SK-N-SH treated with all-trans-retinoic acid at 6 μM for 48 hours (cell line): ENCODE results near the gene SLC26A8.

ENCODE experiments used
- ATAC-seq: fragments of 200-7000 bp; cut with Tn5 transposase; 3 replicates; pipeline ENCODE4 v1.9.1; 2020; ENCODE audit warnings: mild to moderate bottlenecking, moderate library complexity
- ARNTL ChIP-seq: fragments of 450-650 bp; formaldehyde crosslinking; IDR thresholded peaks from 2 replicates; pipeline ENCODE4 v1.5.0; 2020; ENCODE audit warnings: low read depth, mild to moderate bottlenecking, moderate library complexity, borderline replicate concordance
- BACH2 ChIP-seq: fragments of 250-450 bp; sonication (Bioruptor Pico); IDR thresholded peaks from 2 replicates; pipeline ENCODE4 v1.9.0; 2021; ENCODE audit warnings: mild to moderate bottlenecking, borderline replicate concordance
- CSDC2 ChIP-seq: fragments of 250-450 bp; sonication (Bioruptor Pico); IDR thresholded peaks from 2 replicates; pipeline ENCODE4 v1.5.0; 2020; ENCODE audit warnings: mild to moderate bottlenecking, moderate library complexity
- ESRRG ChIP-seq: fragments of 250-450 bp; sonication (Bioruptor Pico); IDR thresholded peaks from 2 replicates; pipeline ENCODE4 v1.6.1; 2021; ENCODE audit warnings: mild to moderate bottlenecking
- GLIS3 ChIP-seq: fragments of 250-450 bp; sonication (Bioruptor Pico); IDR thresholded peaks from 2 replicates; pipeline ENCODE4 v1.5.0; 2020; ENCODE audit warnings: mild to moderate bottlenecking, moderate library complexity
- ISL1 ChIP-seq: fragments of 250-450 bp; sonication (Bioruptor Pico); IDR thresholded peaks from 2 replicates; pipeline ENCODE4 v2.1.2; 2022; ENCODE audit warnings: mild to moderate bottlenecking, moderate library complexity
- OSR1 ChIP-seq: fragments of 250-450 bp; sonication (Bioruptor Pico); IDR thresholded peaks from 2 replicates; pipeline ENCODE4 v1.8.0; 2022; ENCODE audit warnings: moderate library complexity, mild to moderate bottlenecking, inconsistent platforms
- RARB ChIP-seq: fragments of 250-450 bp; sonication (Bioruptor Pico); IDR thresholded peaks from 2 replicates; pipeline ENCODE4 v1.8.0; 2021; ENCODE audit warnings: mild to moderate bottlenecking, moderate library complexity
- SNAI2 ChIP-seq: fragments of 250-450 bp; sonication (Bioruptor Pico); IDR thresholded peaks from 2 replicates; pipeline ENCODE4 v1.5.0; 2020; ENCODE audit warnings: mild to moderate bottlenecking, moderate library complexity
- TCF4 ChIP-seq: fragments of 250-450 bp; sonication (Bioruptor Pico); IDR thresholded peaks from 2 replicates; pipeline ENCODE4 v1.8.0; 2021; ENCODE audit warnings: mild to moderate bottlenecking, moderate library complexity, borderline replicate concordance
- TOX ChIP-seq: fragments of 250-450 bp; sonication (Bioruptor Pico); IDR thresholded peaks from 2 replicates; pipeline ENCODE4 v1.8.0; 2021; ENCODE audit warnings: mild to moderate bottlenecking, moderate library complexity, borderline replicate concordance
- ZC3H10 ChIP-seq: fragments of 250-450 bp; sonication (Bioruptor Pico); IDR thresholded peaks from 2 replicates; pipeline ENCODE4 v1.5.1; 2021; ENCODE audit warnings: mild to moderate bottlenecking, moderate library complexity
- ZFP3 ChIP-seq: fragments of 250-450 bp; sonication (Bioruptor Pico); IDR thresholded peaks from 2 replicates; pipeline ENCODE4 v1.5.0; 2020; ENCODE audit warnings: mild to moderate bottlenecking, moderate library complexity
- ZNF565 ChIP-seq: fragments of 450-650 bp; formaldehyde crosslinking; conservative IDR thresholded peaks from 2 replicates; pipeline ENCODE4 v1.5.0; 2020; ENCODE audit warnings: low read depth, mild to moderate bottlenecking, moderate library complexity
- ZNF8 ChIP-seq: fragments of 450-650 bp; formaldehyde crosslinking; IDR thresholded peaks from 2 replicates; pipeline ENCODE4 v1.5.0; 2020; ENCODE audit warnings: mild to moderate bottlenecking, moderate library complexity
- TF ChIP-seq, protein P1 (sequence below): fragments of 250-450 bp; sonication (Bioruptor Pico); IDR thresholded peaks from 2 replicates; pipeline ENCODE4 v1.8.0; 2020; ENCODE audit warnings: mild to moderate bottlenecking, moderate library complexity, borderline replicate concordance
- TF ChIP-seq, protein P2 (sequence below): fragments of 250-450 bp; sonication (Bioruptor Pico); IDR thresholded peaks from 2 replicates; pipeline ENCODE4 v1.5.1; 2020; ENCODE audit warnings: low read depth, mild to moderate bottlenecking, moderate library complexity
- TF ChIP-seq, protein P3 (sequence below): fragments of 250-450 bp; sonication (Bioruptor Pico); IDR thresholded peaks from 2 replicates; pipeline ENCODE4 v1.5.0; 2020; ENCODE audit warnings: mild to moderate bottlenecking, moderate library complexity
- TF ChIP-seq, protein P4 (sequence below): fragments of 250-450 bp; sonication (Bioruptor Pico); IDR thresholded peaks from 2 replicates; pipeline ENCODE4 v1.5.1; 2021; ENCODE audit warnings: mild to moderate bottlenecking, moderate library complexity
- TF ChIP-seq, protein P5 (sequence below): fragments of 250-450 bp; sonication (Bioruptor Pico); IDR thresholded peaks from 2 replicates; pipeline ENCODE4 v1.8.0; 2021; ENCODE audit warnings: low read depth, mild to moderate bottlenecking, moderate library complexity, borderline replicate concordance

SLC26A8 gene

DNA sequence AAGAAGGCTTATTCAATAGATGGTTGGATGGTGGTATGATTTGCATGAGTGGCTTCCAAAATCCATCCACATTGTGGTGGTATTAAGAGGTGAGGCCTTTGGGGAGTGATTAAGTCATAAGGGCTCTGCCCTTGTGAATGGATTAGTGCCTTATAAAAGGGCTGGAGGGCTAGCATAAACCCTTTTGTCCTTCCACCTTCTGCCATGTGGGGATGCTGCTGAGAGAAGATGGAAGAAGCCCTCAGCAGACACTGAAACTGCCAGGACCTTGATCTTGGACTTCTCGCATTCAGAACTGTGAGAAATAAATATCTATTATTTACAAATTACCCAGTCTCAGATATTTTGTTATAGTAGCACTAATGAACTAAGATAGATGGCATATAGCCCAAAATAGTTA, 75.7 kb downstream of the SLC26A8 start:
- TF ChIP-seq BACH2 (CRISPR knock-in tag) (no peak), OSR1 (no peak), TCF4 (no peak), ZNF565 (CRISPR knock-in tag) (no peak), SNAI2 (CRISPR knock-in tag) (no peak), TOX (no peak)
- TF ChIP-seq, protein P1, sequence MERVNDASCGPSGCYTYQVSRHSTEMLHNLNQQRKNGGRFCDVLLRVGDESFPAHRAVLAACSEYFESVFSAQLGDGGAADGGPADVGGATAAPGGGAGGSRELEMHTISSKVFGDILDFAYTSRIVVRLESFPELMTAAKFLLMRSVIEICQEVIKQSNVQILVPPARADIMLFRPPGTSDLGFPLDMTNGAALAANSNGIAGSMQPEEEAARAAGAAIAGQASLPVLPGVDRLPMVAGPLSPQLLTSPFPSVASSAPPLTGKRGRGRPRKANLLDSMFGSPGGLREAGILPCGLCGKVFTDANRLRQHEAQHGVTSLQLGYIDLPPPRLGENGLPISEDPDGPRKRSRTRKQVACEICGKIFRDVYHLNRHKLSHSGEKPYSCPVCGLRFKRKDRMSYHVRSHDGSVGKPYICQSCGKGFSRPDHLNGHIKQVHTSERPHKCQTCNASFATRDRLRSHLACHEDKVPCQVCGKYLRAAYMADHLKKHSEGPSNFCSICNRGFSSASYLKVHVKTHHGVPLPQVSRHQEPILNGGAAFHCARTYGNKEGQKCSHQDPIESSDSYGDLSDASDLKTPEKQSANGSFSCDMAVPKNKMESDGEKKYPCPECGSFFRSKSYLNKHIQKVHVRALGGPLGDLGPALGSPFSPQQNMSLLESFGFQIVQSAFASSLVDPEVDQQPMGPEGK (CRISPR knock-in tag), result no peak
- peak; percentile 62; the same call in 2 of the 3 replicates for ATAC-seq

DNA sequence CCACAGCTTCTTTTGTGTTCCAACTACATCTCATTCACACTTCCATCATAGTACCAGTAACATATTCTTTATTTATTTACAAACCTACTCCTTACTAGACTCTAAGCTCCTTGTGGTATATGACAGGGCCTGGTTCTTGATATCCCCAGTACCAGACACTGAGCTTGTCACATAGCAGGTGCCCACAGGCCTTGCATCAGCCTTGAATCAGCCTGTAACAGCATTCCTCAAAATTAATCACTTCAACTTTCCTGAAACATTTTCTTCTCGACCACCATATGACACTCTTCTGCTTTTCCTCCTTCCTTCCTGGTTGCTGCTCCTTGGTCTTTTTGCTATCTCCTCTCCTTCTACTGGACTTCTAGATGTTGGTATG, 78.8 kb downstream of the SLC26A8 start:
- ATAC-seq, result no peak
- TF ChIP-seq, protein P2, sequence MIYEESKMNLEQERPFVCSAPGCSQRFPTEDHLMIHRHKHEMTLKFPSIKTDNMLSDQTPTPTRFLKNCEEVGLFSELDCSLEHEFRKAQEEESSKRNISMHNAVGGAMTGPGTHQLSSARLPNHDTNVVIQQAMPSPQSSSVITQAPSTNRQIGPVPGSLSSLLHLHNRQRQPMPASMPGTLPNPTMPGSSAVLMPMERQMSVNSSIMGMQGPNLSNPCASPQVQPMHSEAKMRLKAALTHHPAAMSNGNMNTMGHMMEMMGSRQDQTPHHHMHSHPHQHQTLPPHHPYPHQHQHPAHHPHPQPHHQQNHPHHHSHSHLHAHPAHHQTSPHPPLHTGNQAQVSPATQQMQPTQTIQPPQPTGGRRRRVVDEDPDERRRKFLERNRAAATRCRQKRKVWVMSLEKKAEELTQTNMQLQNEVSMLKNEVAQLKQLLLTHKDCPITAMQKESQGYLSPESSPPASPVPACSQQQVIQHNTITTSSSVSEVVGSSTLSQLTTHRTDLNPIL (CRISPR knock-in tag), result no peak
- TF ChIP-seq RARB (CRISPR knock-in tag) (no peak), SNAI2 (CRISPR knock-in tag) (no peak), ZFP3 (no peak), ISL1 (CRISPR knock-in tag) (no peak), TCF4 (no peak), ZC3H10 (CRISPR knock-in tag) (no peak), GLIS3 (CRISPR knock-in tag) (no peak), CSDC2 (CRISPR knock-in tag) (no peak), ARNTL (CRISPR knock-in tag) (no peak), ZNF8 (CRISPR knock-in tag) (no peak), ZNF565 (CRISPR knock-in tag) (no peak), BACH2 (CRISPR knock-in tag) (no peak), ESRRG (CRISPR knock-in tag) (no peak), TOX (no peak)
- TF ChIP-seq, protein P3, sequence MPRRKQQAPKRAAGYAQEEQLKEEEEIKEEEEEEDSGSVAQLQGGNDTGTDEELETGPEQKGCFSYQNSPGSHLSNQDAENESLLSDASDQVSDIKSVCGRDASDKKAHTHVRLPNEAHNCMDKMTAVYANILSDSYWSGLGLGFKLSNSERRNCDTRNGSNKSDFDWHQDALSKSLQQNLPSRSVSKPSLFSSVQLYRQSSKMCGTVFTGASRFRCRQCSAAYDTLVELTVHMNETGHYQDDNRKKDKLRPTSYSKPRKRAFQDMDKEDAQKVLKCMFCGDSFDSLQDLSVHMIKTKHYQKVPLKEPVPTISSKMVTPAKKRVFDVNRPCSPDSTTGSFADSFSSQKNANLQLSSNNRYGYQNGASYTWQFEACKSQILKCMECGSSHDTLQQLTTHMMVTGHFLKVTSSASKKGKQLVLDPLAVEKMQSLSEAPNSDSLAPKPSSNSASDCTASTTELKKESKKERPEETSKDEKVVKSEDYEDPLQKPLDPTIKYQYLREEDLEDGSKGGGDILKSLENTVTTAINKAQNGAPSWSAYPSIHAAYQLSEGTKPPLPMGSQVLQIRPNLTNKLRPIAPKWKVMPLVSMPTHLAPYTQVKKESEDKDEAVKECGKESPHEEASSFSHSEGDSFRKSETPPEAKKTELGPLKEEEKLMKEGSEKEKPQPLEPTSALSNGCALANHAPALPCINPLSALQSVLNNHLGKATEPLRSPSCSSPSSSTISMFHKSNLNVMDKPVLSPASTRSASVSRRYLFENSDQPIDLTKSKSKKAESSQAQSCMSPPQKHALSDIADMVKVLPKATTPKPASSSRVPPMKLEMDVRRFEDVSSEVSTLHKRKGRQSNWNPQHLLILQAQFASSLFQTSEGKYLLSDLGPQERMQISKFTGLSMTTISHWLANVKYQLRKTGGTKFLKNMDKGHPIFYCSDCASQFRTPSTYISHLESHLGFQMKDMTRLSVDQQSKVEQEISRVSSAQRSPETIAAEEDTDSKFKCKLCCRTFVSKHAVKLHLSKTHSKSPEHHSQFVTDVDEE (CRISPR knock-in tag), result no peak
- TF ChIP-seq, protein P4, sequence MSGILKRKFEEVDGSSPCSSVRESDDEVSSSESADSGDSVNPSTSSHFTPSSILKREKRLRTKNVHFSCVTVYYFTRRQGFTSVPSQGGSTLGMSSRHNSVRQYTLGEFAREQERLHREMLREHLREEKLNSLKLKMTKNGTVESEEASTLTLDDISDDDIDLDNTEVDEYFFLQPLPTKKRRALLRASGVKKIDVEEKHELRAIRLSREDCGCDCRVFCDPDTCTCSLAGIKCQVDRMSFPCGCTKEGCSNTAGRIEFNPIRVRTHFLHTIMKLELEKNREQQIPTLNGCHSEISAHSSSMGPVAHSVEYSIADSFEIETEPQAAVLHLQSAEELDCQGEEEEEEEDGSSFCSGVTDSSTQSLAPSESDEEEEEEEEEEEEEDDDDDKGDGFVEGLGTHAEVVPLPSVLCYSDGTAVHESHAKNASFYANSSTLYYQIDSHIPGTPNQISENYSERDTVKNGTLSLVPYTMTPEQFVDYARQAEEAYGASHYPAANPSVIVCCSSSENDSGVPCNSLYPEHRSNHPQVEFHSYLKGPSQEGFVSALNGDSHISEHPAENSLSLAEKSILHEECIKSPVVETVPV (CRISPR knock-in tag), result no peak
- TF ChIP-seq, protein P5, sequence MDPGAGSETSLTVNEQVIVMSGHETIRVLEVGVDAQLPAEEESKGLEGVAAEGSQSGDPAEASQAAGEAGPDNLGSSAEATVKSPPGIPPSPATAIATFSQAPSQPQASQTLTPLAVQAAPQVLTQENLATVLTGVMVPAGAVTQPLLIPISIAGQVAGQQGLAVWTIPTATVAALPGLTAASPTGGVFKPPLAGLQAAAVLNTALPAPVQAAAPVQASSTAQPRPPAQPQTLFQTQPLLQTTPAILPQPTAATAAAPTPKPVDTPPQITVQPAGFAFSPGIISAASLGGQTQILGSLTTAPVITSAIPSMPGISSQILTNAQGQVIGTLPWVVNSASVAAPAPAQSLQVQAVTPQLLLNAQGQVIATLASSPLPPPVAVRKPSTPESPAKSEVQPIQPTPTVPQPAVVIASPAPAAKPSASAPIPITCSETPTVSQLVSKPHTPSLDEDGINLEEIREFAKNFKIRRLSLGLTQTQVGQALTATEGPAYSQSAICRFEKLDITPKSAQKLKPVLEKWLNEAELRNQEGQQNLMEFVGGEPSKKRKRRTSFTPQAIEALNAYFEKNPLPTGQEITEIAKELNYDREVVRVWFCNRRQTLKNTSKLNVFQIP (CRISPR knock-in tag), result no peak
- TF ChIP-seq, protein P1 (CRISPR knock-in tag), result no peak

DNA sequence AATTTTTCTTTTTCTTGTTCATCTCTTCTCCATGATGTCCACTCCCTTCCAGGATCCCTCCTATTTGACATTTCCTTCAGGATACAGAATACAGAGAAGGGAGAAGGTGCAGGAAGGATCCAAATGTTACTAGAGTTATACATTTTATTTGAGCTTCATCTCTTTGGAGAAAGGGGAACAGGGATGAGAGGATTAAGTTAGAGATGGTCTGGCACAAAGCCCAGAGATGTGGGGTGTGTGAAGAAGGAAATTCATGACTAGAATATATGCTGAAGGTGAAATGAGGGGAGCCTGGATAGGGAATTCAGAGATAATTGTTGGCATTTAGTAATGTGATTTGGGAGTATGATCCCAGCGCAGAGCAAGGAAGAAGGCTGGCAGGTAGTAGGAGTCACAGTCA, 81.1 kb downstream of the SLC26A8 start:
- no peak for ATAC-seq
- no peak for TF ChIP-seq RARB (CRISPR knock-in tag)
- TF ChIP-seq, all 23 proteins: peak for 0
